ENCODE results near the gene TNFAIP8L1.
"Not testable (repeated sequence)": the region's sequence is repeated elsewhere in the genome, so short reads cannot be mapped to it uniquely, and the experiment has no call there.

The TNFAIP8L1 gene

DNA sequence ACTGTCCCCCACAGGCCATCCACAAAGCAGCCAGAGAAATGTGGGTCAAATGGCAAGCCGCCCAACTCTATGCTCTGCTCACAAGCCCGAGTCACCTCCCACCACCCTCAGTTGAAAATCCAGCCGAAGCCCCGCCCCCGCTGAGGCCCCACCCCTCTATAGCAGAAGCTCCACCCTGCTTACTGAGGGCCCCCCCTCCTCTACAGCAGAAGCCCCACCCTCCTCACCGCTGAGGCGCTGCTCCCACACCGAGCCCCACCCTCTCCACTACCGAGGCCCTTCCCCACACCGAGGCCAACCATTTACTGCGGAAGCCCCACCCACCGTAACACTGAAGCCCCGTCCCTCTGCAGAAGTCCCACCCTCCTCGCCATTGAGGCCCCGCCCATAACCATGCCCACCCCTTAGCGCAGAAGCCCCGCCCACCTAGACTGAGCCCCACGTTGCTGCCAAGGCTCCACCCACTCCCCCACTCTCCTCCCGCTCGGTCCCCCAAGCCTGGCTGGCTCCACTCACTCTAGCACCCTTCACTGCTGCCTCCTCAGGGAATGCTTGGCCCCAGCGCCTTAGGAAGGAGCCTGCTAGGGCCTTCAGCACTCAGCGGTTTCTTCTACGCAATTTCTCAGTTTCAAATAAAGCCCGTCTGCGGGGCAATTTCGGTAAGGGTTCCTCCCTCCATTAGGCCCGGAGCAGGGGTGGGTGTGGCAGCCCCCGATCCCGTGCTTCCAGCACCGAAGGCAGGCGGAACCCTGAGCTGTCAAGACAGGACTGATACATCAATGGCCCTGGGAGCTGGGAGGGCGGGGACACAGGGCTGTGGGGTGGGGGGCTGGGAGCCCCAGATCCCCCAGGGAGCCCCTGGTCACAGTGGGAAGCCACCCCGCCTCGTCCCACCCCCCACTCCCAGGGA, 39.8 kb downstream of the TNFAIP8L1 start:
- DNase-seq (ENCODE audit: low read depth in 2 of 2) = no peak

DNA sequence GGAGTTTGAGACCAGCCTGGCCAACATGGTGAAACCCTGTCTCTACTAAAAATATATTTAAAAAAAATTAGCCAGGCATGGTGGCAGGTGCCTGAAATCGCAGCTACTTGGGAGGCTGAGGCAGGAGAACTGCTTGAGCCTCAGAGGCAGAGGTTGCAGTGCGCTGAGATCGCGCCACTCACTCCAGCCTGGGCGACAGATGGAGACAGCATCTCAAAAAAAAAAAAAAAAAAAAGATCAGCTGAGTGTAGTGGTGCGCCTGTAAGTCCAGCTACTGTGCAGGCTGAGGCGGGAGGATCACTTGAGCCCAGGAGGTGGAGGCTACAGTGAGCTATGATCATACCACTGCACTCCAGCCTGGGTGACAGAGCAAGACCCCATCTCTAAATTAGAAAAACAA, 40.7 kb downstream of the TNFAIP8L1 start:
- DNase-seq (ENCODE audit: low read depth in 2 of 2) = not testable (repeated sequence)

DNA sequence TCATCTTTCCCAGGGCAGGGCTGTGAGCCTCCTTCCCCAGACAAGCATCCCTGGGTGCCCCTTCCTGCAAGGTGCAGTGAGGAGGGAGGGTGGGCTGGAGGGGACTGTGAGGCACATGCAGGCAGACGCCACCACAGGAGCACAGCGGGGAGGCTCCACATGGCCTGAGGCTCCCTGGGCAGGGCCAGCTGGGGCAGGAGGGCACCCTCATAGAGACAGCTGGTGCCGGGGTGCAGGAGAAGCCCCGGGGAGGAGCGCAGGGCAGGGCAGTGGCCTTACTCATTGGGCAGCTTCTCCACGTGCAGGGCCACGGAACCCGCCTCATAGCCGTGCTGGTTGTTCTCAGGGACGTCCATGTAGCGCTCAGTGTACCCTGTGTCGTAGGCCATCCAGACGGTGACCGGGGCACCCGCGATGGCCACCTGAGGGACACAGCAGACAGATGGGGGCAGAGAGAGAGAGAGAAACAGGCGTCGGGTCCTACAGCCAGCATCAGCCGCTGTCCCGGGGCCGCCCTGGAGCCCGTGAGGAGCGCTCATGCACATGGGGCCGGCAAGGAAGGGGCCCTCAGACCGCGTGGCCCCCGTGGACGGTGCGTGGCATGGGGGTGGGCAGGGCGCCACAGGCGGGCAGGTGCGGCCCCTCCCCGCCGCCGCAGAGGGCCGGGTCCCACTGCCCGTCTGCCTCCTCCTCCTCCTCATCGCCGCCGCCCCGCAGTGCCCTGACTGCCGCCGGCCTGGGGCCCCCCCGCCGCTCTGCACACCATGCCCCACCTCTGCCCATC, 43.3 kb downstream of the TNFAIP8L1 start:
- DNase-seq (ENCODE audit: low read depth in 2 of 2) = no peak

DNA sequence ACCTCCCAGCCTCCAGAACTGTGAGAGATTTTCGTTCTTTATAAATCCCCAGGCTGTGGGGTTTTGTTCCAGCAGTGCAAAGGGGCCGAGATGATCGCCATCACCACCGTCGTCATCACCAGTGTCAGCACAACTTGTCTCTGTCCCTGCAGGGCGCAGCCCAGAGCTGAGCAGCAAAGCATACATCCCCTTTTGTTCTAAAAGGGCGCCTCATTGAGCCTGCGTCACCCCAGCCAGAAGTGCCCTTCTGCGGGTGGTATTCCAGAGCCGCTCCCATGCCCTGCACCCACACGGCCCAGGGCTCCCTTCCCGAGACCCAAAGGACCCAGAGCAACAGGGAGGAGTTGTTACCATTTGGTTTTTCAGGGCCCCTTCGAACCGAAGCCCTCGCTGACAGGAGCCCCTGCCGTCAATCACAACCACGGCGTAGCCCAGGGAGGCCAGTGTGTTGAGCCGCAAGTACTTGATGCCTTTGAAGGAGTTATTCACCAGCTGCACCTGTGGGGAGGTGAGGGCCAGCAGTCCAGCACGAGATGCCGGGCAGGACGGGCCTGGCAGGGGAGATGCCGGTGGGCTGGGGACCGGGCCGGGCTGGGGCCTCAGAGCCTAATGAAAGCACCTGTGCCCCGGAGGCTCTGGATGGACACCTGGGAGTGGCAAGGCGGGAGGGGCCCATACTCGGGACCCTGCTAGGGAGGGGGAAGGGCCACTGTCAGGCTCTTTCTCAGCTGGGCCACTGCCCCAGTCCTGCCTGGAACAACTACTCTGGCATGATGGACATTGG, 45.2 kb downstream of the TNFAIP8L1 start:
- DNase-seq (ENCODE audit: low read depth in 2 of 2) = no peak

DNA sequence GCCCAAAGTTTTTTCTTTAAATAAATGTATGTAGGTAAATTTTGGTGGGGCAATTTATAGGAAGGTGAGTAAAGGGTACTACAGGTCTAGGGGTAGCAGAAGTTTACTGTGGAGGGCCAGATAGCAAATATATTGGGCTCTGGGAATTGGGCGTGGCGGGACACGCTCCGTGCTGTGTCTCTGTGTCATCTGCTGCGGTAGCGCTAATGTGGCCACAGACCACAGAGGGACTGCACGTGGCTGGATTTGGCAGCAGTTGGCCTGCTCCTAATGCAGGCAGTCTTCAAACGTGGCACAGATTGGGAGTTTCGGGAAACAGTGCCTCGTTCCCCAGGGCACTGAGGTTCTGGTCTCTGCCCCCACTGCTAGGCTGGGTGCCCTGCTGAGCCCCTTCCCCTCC, 47.4 kb downstream of the TNFAIP8L1 start:
- no peak for DNase-seq (ENCODE audit: low read depth in 2 of 2)

DNA sequence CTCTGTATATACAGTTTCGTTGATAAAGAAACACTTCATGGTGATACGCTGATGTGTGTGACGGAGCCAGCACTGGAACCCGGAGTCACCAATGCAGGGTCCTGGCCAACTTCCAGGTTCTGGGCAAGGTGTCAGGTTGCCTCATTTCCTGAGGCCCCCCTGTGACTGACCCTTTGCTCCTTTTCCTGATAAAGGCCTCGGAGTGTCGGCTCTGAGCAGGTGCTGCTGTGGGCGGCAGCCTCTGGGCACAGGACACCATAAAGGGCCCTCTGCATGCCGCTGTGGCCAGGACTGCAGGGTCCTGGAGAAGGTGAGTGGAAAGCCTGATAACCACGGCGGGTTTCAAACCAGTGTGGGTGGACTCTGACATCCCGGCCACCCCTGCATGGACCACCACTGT, 48.1 kb downstream of the TNFAIP8L1 start:
- no peak for DNase-seq (ENCODE audit: low read depth in 2 of 2)

DNA sequence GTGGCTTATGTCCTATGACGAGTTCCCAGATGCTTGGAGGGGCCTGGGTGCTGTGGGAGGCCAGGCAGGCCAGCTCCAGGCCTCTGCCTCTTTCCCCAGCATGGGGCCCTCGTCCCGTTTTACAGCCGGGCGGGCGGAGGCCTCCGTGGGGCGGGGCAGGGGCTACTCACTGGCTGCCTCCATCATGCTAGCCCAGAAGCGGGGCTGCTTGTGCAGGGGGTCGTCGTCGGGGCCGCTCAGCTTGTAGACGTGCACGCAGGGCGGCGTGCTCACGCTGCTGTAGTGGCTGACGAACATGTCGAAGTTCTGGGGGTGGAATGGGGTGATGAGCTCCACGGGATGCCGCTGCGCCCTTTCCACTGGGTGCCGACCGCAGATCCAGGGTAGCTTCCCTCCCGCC, 49.3 kb downstream of the TNFAIP8L1 start:
- DNase-seq (ENCODE audit: low read depth in 2 of 2) = no peak

DNA sequence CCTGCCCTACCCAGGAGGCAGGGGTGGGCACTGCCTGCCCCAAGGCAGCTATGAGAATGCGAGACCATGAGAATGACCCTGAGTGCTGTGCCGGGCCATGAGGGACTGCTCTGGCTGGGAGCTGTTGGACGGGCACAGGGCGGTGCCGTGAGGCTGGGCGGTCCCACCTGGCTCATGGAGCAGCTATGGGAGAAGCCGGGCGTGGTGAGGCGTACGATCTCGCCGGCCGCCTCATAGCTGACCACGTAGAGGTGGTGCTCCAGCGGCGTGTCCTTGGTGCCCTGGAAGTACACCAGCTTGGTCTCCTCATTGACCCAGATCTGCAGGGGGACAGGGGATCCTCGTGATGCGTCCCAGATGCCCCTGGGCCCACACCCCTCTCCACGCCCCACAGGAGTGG, 50.1 kb downstream of the TNFAIP8L1 start:
- no peak for DNase-seq (ENCODE audit: low read depth in 2 of 2)

DNA sequence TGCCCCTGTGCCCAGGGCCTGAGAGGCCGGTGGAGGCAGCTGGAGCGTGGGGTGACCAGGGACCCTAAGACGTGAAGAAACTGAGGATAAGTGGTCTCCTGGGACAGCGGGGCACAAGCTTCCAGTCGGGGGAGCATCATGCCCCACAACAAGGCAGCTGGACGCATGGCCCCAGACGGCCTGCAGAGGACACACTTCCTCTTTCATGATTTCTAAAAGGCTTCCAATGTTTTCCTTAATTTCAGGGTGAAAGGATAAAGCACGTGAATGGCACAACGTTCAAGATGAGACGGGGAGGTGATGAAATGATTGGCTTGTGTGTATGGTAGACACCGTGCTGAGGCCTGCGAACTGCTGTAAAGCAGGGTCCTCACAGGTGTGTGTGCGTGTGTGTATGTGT, 51.0 kb downstream of the TNFAIP8L1 start:
- DNase-seq (ENCODE audit: low read depth in 2 of 2) = no peak

DNA sequence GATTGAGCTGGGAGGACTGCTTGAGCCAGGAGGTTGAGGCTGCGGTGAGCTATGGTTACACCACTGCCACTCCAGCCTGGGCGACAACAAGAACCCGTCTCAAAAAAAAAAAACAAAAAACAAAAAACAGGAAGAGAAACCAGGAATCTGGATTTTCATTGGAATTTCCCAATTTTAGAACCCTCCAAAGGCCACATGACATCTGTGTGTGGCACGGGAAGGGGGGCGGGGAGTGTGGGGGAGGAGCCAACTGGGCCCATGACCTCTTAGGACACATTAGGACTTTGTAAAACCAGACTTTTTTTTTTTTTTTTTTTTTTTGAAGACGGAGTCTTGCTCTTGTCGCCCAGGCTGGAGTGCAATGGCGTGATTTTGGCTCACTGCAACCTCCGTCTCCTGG, 52.1 kb downstream of the TNFAIP8L1 start:
- DNase-seq (ENCODE audit: low read depth in 2 of 2) = no peak

DNA sequence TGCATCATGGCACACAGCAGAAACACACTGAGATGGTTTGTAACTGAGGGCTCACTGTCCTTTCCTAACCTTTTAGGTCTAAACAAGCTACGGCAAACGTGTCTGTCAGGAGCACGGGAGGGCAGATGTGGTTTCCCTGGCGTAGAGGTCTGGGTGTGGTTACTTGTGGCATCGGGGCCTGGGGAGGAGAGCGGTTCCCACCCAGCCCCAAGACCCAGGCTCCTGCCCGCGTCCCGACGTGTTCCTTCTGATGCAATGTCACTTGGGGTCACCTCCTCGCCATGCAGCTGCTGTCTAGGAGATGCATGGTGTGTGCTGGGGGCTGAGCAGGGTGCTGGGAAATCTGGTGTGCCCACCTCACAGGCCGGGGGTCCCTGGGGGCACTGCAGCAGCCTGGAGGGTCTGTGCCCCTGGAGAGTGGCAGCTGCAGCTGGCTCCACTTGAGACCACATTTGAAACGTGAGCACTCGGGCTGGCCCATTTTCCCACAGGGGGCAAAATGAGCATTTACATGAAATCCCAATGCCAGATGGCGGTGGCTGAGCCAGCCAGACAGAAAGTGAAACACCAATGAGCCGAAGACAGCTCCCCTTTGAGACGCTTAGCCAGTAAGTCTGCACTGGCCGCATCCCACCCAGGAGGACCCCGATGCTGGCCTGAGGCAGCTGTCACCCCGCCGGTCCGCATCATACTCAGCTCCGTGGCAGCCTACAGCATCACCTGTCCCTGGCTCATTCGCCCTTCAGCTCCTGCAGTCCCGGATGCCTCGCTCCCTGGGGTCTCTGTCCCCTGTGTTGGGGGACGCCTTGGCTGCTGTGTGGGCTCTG, 53.1 kb downstream of the TNFAIP8L1 start:
- no peak for DNase-seq (ENCODE audit: low read depth in 2 of 2)

DNA sequence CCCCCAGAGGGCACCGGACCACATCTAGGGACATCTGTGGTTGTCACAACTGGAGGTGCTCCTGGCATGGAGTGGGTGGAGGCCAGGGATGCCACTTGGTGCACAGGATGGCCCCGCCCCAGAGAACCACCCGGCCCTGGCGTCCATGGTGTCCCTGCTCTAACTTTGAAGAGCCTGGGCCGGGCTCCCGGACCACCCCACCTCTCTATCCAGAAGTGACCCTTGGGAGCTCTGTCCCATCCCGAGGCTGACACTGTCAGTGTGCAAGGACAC, 53.7 kb downstream of the TNFAIP8L1 start:
- no peak for DNase-seq (ENCODE audit: low read depth in 2 of 2)

DNA sequence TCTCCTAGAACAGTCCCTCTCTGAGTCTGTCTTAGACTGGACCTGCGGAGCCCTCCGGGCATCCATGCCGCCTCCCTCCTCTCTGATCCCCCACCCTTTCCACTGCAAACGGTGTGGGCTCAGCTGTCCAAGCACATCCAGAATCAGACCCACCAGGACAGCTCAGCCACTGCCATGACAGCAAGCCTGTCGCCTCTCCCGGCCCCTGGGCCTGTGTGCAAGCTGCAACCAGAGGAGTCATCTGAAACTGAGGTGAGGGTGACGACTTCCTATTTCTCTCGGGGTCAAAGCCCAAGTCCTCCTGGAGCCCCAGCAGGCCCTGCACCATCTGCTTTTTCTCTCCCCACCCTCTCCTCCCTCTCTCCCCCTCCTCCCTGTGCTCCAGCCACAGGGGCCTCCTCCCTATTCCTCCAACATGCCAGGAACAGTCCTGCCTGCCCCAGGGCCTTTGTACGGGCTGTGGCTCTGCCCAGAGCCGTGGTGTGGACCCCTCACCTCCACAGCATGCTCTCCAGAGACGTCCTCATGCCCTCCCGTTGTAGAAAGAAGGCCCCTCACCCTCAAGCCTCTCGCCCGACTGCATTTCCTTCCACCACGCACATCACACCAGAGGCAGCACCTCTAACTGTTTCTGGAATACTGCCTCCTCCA, 54.3 kb downstream of the TNFAIP8L1 start:
- DNase-seq (ENCODE audit: low read depth in 2 of 2) = no peak

DNA sequence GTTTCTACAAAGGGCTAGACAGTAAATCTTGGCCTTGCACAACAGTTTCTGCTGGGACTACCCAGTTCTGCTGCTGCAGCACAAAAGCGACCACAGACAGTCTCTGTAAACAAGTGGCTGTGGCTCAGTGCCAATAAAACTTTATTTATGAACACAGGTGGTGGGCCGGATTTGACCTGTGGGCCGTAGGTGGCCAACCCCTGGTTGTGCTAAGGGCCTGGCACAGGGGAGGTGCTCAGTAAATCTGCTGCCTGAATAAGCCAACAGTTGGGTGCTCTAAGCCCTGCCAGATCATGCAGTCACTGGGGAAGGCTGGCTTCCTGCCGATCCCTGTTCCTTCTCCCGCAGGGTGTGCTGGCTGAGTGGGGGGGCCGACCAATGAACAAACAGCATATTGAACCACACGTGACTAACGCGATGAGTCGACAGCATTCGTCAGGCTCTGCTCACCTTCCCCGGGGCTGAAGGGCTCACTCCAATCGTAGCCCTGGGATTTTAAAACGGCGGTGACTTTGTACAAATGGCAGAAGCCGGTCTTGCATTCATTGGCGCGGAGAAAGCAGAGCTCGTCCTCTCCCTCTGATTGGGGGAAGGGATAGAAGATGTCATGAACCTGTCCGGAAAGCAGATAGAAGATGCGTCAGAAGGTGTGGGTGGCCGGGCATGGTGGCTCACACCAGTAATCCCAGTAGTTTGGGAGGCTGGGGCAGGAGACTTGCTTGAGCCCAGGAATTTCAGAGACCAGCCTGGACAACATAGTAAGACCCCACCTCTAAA, 55.1 kb downstream of the TNFAIP8L1 start:
- no peak for DNase-seq (ENCODE audit: low read depth in 2 of 2)

DNA sequence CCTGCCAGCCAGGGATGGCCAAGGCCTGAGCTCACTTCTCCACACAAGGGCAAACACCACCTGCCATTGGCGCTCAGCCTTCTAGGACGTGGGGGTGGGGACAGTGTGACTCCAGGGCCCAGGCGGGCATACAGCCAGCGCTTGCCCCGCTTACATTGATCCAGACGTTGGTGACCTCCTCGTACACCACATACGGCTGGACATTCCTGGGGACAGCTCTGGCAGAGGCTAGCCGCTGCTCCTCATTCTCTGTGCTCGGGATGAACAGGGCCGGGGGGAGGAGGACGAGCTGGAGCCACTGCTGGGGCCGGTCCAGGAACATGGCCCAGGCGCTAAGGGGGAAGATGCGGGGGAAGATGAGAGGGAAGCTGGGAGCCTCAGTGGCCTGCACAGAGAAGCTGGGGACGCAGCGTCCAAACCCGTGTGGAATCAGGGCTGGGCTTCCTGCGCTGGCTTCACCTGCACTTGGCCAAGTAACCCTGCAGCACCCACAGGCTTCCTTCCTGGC, 56.0 kb downstream of the TNFAIP8L1 start:
- no peak for DNase-seq (ENCODE audit: low read depth in 2 of 2)

DNA sequence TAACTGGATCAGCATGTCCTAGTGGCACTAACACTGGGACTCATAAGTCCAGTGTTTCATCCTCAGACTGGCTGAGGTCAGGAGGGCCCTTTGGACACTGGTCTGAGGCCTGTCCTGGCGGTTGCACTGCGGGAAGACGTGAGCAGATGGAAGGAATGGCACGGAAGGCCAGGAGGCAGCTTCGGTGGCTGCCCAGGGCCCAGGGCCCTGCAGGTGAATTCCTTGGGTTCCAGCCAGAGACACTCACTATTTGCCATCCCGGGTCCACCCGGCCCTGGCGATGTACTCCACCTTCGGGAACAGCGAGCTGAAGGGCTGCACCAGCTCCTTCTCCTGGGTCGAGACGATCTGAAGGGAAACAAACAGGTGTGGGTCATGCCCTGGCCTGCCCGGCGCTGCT, 58.0 kb downstream of the TNFAIP8L1 start:
- DNase-seq (ENCODE audit: low read depth in 2 of 2) = no peak

DNA sequence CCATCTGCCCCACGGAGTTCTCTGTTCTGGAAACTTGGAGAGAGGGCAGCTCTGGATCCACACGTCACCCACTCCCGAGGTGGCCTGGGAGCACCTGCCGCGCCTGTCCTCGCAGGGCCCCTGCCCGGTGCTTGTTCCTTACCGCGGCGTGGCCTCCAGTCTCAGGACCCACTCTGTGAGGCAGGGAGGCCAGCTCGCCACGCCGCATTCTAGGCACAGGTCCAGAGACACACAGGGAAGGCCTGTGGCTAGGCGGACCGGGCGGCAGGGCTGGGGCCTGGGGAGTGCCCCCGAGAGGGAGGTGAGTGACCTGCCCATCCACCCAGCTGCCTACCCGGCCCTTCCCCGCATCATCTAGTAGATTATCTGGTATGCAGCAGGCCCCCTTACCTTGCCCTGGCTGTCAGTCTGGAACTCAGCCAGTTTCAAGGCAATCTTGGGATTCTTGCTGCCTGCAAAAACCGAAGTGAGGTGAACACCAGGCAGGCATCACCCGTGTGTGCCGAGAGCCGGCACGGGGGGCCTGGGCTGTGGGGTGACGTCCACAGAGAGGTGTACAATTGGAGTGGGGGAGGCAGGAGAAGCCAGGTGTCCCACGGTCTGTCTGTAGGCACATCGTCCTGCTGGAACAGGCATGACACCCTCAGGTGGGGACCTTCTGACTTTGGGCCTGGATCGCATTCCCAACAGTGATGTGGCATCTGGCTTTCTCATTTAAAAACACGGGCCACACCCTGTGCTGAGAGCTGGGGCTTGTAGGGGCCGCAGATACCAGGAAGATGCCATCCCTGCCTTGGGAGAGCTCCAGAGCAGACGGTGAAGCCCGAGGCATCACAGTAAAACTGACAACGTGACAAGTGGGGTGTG, 60.7 kb downstream of the TNFAIP8L1 start:
- DNase-seq (ENCODE audit: low read depth in 2 of 2) = no peak

DNA sequence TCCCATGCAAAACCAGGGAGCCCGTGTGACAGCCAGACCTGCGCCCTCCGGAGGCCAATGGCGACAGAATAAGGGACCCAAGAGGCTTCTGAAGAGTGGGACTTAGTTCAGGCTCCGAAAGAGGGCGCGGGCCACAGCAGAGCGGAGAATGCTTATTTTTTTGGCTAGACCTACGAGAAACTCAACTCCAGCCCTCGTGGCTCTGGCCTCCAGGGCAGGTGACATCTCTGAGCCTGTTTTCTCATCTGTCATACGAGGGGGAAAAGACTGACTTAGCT, 61.3 kb downstream of the TNFAIP8L1 start:
- no peak for DNase-seq (ENCODE audit: low read depth in 2 of 2)

DNA sequence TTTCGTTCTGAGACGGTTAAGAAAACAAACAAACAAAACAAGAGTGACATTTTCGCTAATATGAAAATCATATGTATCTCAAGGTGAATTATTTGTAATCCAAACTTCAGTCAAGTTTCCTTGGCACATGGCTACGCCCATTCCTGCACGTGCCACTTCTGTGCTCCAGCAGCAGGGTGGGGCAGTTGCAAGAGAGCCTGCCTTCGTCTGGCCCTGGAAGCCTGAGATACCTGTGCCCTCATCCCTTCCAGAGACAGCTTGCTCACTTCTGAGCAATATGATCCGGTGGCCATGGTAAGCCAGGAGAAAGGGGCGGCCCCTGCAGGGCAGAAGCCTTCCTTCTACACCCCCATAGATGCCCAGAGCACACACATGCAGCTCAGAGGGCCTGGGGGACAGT, 62.2 kb downstream of the TNFAIP8L1 start:
- DNase-seq (ENCODE audit: low read depth in 2 of 2) = no peak

All from activated CD8-positive, alpha-beta memory T cell treated with anti-CD3 and anti-CD28 coated beads for 4 hours (primary cell).